A673 (cell line): ENCODE measurements around the gene ANXA5. TPM values are rescaled to one million over a fixed set of nuclear protein-coding genes. Genes with fewer than 3 reads are reported as not detected.

Experiments used
- BruUV-seq: library from RNA; stranded (reverse); fragments of 400-500 nt; replicated peaks from 2 replicates; lab custom pipeline; 2021; lab: Mats Ljungman, UMichigan
- CTCF ChIA-PET: fragments of 300-600 bp; sonication (Branson Sonifier 250); formaldehyde crosslinking; loops from one replicate; lab custom pipeline; 2022; ENCODE audit warnings: antibody characterized with exemption; lab: Charles Lee
- POLR2A ChIA-PET: fragments of 300-600 bp; sonication (Branson Sonifier 250); formaldehyde crosslinking; loops from one replicate; lab custom pipeline; 2022; ENCODE audit warnings: antibody characterized with exemption; ENCODE audit not compliant: low non-redundant PET; lab: Charles Lee
- DNase-seq: peaks from one replicate; pipeline ENCODE4 v3.0.0-alpha.2; 2015; ENCODE audit warnings: low spot score
- H3K27ac ChIP-seq: fragments of 200-600 bp; sonication (generic); 2 replicates; pipeline ENCODE4 v1.5.1; 2016; ENCODE audit warnings: mixed run types, low read depth, mild to moderate bottlenecking, mixed read lengths, antibody characterized with exemption, low read length; ENCODE audit not compliant: poor library complexity, severe bottlenecking
- H3K27me3 ChIP-seq: fragments of 200-600 bp; sonication (generic); replicated peaks from 2 replicates; pipeline ENCODE4 v1.6.1; 2017; ENCODE audit warnings: mixed run types, low read depth, mild to moderate bottlenecking, mixed read lengths, antibody characterized with exemption, low read length; ENCODE audit not compliant: insufficient read depth, poor library complexity
- H3K36me3 ChIP-seq: fragments of 200-600 bp; sonication (generic); 2 replicates; pipeline ENCODE4 v1.6.1; 2016; ENCODE audit warnings: mixed run types, mild to moderate bottlenecking, mixed read lengths, antibody characterized with exemption, low read length; ENCODE audit not compliant: insufficient read depth, poor library complexity, severe bottlenecking
- H3K4me1 ChIP-seq: fragments of 200-600 bp; sonication (generic); 2 replicates; pipeline ENCODE4 v1.6.1; 2017; ENCODE audit warnings: mixed run types, mild to moderate bottlenecking, mixed read lengths, antibody characterized with exemption, low read length; ENCODE audit not compliant: insufficient read depth, poor library complexity, severe bottlenecking
- H3K4me3 ChIP-seq: fragments of 200-600 bp; sonication (generic); 2 replicates; pipeline ENCODE4 v1.5.1; 2016; ENCODE audit warnings: low read depth, mixed run types, mild to moderate bottlenecking, mixed read lengths, low read length; ENCODE audit not compliant: poor library complexity, severe bottlenecking
- H3K9me3 ChIP-seq: fragments of 200-600 bp; sonication (generic); 2 replicates; pipeline ENCODE4 v1.6.1; 2016; ENCODE audit warnings: mixed run types, low read depth, mild to moderate bottlenecking, mixed read lengths, antibody characterized with exemption, low read length; ENCODE audit not compliant: poor library complexity, severe bottlenecking
- CTCF ChIP-seq: fragments of 300-800, 200-600 bp; sonication (generic); conservative IDR thresholded peaks from 2 replicates; pipeline ENCODE4 v1.5.1; 2017; ENCODE audit warnings: low read depth, mild to moderate bottlenecking, antibody characterized with exemption, low read length, moderate library complexity, mixed read lengths
- EZH2 ChIP-seq: fragments of 200-600 bp; sonication (generic); IDR thresholded peaks from 2 replicates; pipeline ENCODE4 v1.6.1; 2017; ENCODE audit warnings: borderline replicate concordance, low read depth, mild to moderate bottlenecking, mixed read lengths, antibody characterized with exemption, low read length; ENCODE audit not compliant: poor library complexity, severe bottlenecking
- intact Hi-C: fragments of 100-400 bp; cut with micrococcal nuclease; formaldehyde crosslinking; loops from one replicate; pipeline ENCODE4 v1.10.0; 2022; ENCODE audit not compliant: unreplicated experiment
- total RNA-seq: library from RNA; stranded (reverse); gene quantifications from 2 replicates; pipeline ENCODE4 v1.2.3, GENCODE V29; 2021

The ANXA5 gene
- total RNA-seq, 1 experiment from 2014 or later: 389 TPM

- H3K27me3 ChIP-seq: no peaks in the 10 kb centered on the region
- no peak for DNase-seq
- peaks cover 53% of the 10 kb centered on the region for H3K4me1 ChIP-seq
- ChIA-PET POLR2A (no interaction called here), CTCF (no interaction called here)
- H3K36me3 ChIP-seq: peaks cover 44% of the 10 kb centered on the region
- TF ChIP-seq EZH2 (no peak), CTCF (no peak)
- intact Hi-C loops: no loop called here
- no TSS peak for BruUV-seq
- peak overlapping the region; percentile 22 for H3K27ac ChIP-seq
- H3K9me3 ChIP-seq: no peaks in the 10 kb centered on the region
- H3K4me3 ChIP-seq: no peak overlapping the region
Measured at GRCh38 chr4:121688701-121689100, 8.1 kb downstream of the ANXA5 start.

- DNase-seq: no peak
- Histone ChIP-seq H3K36me3 (peaks cover 48% of the 10 kb centered on the region), H3K4me3 (no peak overlapping the region), H3K4me1 (peaks cover 49% of the 10 kb centered on the region), H3K27ac (peak overlapping the region; percentile 22), H3K9me3 (no peaks in the 10 kb centered on the region), H3K27me3 (no peaks in the 10 kb centered on the region)
- TF ChIP-seq EZH2 (no peak), CTCF (no peak)
- intact Hi-C loops: no loop called here
- ChIA-PET POLR2A (no interaction called here), CTCF (no interaction called here)
- BruUV-seq: no TSS peak
Measured at GRCh38 chr4:121688261-121688660, 8.5 kb downstream of the ANXA5 start.

GRCh38 chr4:121686255-121686654 is 10.5 kb downstream of the ANXA5 start:
- Histone ChIP-seq H3K36me3 (peaks cover 55% of the 10 kb centered on the region), H3K4me1 (peaks cover 33% of the 10 kb centered on the region), H3K4me3 (no peak overlapping the region), H3K9me3 (no peaks in the 10 kb centered on the region), H3K27ac (no peak overlapping the region), H3K27me3 (no peaks in the 10 kb centered on the region)
- TF ChIP-seq EZH2 (no peak), CTCF (no peak)
- no TSS peak for BruUV-seq
- CTCF ChIA-PET: interaction anchor here (0.6 kb wide), 1 partner anchor 577 kb away, joined by 6 read pairs; no protein-coding TSS in a partner anchor
- DNase-seq: no peak
- POLR2A ChIA-PET: no interaction called here
- intact Hi-C loops: no loop called here
